Urinary bladder (tissue), 4 donors: ENCODE measurements around the gene TBCD. TPM values are rescaled to one million over a fixed set of nuclear protein-coding genes. Genes with fewer than 3 reads are reported as not detected.

Experiments
- DNase-seq: peaks from one replicate; pipeline ENCODE4 v3.0.0-alpha.2; 2015; ENCODE audit errors: extremely low spot score
- H3K27ac ChIP-seq: one replicate; pipeline ENCODE4 v1.5.1; 2013; ENCODE audit warnings: low read depth, mild to moderate bottlenecking, moderate library complexity
- H3K36me3 ChIP-seq: one replicate; pipeline ENCODE4 v1.6.1; 2013; ENCODE audit warnings: mild to moderate bottlenecking, moderate library complexity; ENCODE audit not compliant: insufficient read depth
- H3K4me1 ChIP-seq: one replicate; pipeline ENCODE4 v1.6.1; 2013; ENCODE audit warnings: mild to moderate bottlenecking, moderate library complexity; ENCODE audit not compliant: insufficient read depth
- H3K4me3 ChIP-seq: one replicate; pipeline ENCODE4 v1.5.1; 2013; ENCODE audit warnings: low read depth, low read length
- WGBS: extraction: QIAGEN DNeasy Blood & Tissue Kit; methylation state at CpG from one replicate; pipeline ENCODE4 v1.1.7; 2013; 5-methylcytosine and 5-hydroxymethylcytosine counted together
- polyA plus RNA-seq: library from polyadenylated mRNA; stranded (reverse); fragments of 200-250 nt; gene quantifications from one replicate; pipeline ENCODE4 v1.2.3, GENCODE V29; 2013
- total RNA-seq: library from RNA; depleted of rRNA; stranded (reverse); fragments of >200 nt; gene quantifications from one replicate; pipeline ENCODE4 v1.2.3, GENCODE V29; 2014
- donor health status: healthy with polysubstance abuse.
- donor health status: healthy.

The TBCD gene
- total and polyA plus RNA-seq, 2 donors, result 57.9 to 77.6 TPM

DNA sequence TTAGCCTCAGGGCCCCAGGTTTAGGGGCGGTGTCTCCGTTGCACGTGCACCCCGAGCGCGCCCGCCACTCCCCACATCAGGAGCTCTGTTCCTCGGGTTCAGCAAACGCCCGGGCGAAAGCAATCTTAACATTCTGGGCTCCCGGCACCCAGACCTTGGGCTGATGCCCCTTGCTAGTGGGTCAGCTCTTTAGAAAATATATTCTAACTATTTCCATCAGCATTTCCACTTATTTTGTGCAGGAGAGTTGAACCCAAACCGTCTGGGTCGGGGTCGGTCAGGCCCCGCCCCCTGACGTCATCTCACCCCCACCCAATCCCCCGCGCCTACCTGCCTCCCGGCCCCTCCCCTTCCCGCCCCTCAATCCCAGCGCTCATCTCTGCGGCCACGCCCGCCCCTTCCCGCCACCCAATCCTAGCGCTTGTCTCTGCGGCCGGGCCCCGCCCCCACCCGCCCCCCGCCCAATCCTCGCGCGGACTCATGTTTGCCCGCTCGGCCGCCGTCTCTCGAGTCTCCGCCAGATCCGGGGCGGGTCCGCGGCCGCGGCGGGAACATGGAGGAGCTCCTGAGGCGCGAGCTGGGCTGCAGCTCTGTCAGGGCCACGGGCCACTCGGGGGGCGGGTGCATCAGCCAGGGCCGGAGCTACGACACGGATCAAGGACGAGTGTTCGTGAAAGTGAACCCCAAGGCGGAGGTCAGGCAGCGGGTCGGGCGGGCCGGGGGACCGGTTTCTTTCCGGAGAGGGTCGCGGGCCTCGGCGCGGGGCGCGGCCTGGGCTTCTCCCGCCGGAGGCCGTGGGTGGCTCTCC lies 35.5 kb upstream of the TBCD start, which contains the start of gene FN3KRP:
Gene FN3KRP (plus strand): TSS at position 504 of the 808 bp plus-strand sequence. CDS start 50 bp downstream, at position 554.
- H3K36me3 ChIP-seq, result peaks cover 4% of the 10 kb centered on the region
- no peak for DNase-seq
- H3K4me3 ChIP-seq, result peak within 1 kb of the TSS; percentile 94
- no peak within 1 kb of the TSS for H3K27ac ChIP-seq
- peaks cover 2% of the 10 kb centered on the region for H3K4me1 ChIP-seq
- under 1% methylated on average over 75 of the region's 75 CpGs for WGBS

DNA sequence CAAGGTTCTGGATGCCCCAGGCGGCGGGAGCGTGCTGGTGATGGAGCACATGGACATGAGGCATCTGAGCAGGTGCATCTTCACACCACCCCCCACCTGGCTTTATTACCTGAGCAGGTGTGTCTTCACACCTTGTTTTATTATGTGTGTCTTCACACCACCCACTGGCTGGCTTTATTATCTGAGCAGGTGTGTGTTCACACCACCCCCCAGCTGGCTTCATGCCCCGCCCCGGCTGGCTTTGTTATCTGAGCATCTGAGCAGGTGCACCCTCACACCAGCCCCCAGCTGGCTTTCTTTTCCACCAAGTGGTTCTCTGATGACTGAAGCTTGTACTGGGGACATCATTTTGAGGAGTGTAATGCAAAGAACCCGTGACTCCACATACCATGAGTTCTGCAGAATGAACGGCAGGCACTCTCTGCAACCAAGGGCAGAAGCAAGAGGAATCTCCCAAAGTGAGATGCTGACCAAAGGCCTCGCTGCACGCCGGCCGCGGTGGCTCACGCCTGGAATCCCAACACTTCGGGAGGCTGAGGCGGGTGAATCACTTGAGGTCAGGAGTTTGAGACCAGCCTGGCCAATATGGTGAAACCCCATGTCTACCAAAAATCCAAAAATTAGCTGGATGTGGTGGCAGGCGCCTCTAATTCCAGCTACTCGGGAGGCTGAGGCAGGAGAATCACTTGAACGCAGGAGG lies 32.7 kb upstream of the TBCD start:
- no peak for DNase-seq
- H3K27ac ChIP-seq, result no peak overlapping the region
- 95% methylated on average over 18 of the region's 18 CpGs for WGBS
- peaks cover 2% of the 10 kb centered on the region for H3K4me1 ChIP-seq
- no peak overlapping the region for H3K4me3 ChIP-seq
- H3K36me3 ChIP-seq, result peaks cover 4% of the 10 kb centered on the region

DNA sequence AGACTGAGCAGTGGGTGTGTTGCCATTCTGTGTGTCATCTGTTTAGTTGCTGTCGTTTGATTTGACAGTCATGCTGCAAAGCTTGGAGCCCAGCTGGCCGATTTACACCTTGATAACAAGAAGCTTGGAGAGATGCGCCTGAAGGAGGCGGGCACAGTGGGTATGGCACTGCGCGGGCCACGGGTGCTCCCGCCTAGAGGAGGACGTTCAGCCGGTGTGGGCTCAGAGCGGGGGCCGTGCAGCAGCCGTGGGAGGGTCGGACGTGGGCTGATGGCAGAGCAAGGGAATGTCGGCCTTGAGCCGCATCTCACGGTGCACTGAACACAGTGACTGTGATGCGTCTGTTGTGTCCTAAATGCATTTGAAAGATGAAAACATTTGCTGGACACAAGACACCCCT lies 31.7 kb upstream of the TBCD start:
- Histone ChIP-seq H3K36me3 (peaks cover 4% of the 10 kb centered on the region), H3K4me1 (peaks cover 2% of the 10 kb centered on the region), H3K27ac (no peak overlapping the region), H3K4me3 (no peak overlapping the region)
- WGBS, result 91% methylated on average over 19 of the region's 19 CpGs
- DNase-seq, result no peak

DNA sequence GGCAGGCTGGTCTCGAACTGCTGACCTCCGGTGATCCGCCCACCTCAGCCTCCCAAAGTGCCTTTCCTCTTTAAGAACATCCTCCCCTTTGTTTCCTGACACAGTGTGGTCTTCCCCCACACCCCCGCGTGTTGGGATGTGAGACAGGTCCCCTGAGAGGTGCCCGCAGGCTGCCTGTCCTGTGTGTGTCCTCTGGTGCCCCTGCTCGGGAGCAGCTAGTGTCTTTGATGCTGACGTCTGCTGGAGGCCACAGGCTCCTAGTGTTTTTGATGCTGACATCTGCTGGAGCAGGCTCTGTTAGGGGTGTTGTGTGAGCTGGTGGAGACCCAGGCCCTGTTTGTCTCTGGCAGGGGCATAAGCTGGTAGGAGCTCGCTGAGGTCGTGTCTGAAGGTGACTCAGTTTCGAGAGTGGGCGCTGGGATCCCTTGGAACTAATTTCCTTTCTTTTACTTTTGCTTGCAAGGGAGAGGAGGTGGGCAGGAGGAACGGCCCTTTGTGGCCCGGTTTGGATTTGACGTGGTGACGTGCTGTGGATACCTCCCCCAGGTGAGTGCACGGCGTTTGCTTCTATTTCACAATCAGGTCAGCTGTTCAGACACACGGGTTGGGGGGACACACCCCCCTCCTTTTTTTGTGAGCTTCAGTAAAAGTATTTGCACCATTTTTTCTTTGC lies 29.4 kb upstream of the TBCD start:
- Histone ChIP-seq H3K4me1 (peaks cover 2% of the 10 kb centered on the region), H3K36me3 (peaks cover 4% of the 10 kb centered on the region), H3K27ac (no peak overlapping the region), H3K4me3 (no peak overlapping the region)
- no peak for DNase-seq
- 89% methylated on average over 19 of the region's 19 CpGs for WGBS

DNA sequence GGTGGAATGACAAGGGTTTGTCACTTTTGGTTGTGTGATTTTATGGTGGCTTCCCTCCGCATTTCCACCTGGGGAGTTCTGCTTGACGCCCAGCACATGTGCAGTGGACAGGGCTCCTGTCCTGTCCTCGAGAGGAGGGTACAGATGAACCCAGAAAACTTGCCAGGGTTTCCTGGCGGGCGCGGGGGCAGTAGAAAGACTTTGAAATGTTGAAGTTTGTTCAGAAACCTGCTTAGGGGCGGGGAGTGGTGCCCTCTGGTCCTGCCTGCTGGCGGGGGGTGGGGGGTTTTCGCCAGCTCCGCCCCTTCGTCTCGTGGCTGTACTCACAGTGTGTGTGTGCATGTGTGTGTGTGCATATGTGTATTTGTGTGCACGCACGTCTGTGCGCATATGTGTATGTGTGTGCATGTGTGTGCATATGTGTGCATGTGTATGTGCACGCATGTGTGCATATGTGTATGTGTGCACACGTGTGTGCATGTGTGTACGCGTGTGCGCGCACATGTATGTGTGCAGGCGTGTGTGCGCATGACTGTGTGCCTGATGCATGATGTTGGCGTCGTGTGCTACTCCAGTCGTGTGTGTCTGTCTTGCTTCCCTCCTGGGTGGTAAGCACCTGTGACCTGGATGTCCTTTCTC lies 28.6 kb upstream of the TBCD start:
- Histone ChIP-seq H3K36me3 (peaks cover 4% of the 10 kb centered on the region), H3K4me3 (no peak overlapping the region)
- WGBS, result 95% methylated on average over 26 of the region's 26 CpGs

DNA sequence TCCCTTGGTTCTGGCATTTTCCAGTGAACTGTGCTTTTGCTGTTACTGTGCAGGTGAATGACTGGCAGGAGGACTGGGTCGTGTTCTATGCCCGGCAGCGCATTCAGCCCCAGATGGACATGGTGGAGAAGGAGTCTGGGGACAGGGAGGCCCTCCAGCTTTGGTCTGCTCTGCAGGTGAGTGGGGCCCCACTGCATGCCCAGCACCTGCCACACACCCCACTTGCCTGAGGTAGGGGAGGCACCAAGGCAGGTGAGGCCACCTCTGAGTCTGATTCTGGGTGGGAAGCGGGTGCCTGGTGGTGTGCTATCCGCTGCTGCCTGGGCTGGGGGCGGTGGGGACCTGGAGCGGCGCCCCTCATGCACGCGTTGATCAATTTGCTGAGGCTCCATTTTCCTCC lies 25.4 kb upstream of the TBCD start:
- no peak overlapping the region for H3K27ac ChIP-seq
- no peak overlapping the region for H3K4me3 ChIP-seq
- 98% methylated on average over 10 of the region's 10 CpGs for WGBS
- no peaks in the 10 kb centered on the region for H3K4me1 ChIP-seq
- no peak for DNase-seq
- H3K36me3 ChIP-seq, result no peaks in the 10 kb centered on the region

More for the DNA sequence above, 28.6 kb upstream of the TBCD start:
- no peak overlapping the region for H3K27ac ChIP-seq
- no peak for DNase-seq
- H3K4me1 ChIP-seq, result no peaks in the 10 kb centered on the region

DNA sequence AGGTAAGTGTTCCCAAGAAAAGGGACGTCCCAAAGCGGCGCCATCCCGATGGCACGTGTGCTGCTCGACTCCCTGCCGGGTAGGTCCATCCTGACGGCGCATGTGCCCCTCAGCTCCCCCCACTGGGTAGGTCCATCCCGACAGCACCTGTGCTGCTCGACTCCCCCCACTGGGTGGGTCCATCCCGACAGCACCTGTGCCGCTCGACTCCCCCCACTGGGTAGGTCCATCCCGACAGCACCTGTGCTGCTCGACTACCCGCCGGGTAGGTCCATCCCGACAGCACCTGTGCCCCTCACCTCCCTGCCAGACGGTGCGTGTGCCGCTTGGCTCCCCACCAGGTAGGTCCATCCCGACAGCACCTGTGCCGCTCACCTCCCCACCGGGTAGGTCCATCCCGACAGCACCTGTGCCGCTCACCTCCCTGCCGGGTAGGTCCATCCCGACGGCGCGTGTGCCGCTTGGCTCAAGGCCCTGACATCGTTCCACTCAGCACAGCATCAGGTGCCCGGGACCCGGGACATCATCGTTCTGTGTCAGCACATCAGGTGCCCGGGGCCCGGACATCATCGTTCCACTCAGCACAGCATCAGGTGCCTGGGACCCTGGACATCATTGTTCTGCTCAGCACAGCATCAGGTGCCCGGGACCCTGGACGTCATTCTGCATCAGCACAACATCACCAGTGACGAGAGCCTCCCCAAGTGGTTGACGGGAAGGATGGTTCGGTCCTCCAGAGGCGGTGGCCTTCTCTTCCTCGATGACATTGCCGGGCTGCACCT lies 22.2 kb upstream of the TBCD start:
- WGBS, result 88% methylated on average over 48 of the region's 48 CpGs
- H3K4me1 ChIP-seq, result no peaks in the 10 kb centered on the region
- H3K4me3 ChIP-seq, result no peak overlapping the region
- no peak for DNase-seq
- no peaks in the 10 kb centered on the region for H3K36me3 ChIP-seq
- H3K27ac ChIP-seq, result no peak overlapping the region

DNA sequence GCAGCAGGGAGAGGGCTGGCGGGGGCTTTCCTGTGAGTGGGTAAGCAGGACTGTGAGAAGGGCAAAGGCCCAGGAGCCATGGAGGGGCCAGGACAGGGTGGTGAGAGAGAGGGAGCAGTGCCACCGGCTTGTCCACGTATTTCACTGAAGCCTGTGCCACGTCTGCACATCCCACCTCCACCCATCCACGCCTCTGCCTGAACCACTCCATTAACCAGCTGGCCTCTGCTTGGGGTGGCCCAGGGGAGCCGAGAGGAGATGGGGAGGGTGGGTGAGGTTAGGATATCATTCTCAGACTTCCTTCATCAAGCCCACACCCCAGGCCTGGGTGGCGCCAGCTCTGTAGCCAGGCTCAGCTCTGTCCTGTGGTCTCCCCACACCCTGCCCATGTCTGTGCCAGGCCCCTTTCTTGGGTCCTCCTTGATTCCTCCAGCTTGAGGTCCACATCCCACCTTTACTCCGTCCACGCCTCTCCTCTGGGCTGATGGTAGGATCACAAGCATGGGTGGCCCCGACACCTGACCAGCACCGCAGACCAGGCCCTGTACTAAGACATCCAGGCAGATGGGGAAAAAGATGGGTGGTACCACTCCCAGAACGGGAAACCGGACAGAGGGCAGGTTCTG lies 19.6 kb upstream of the TBCD start:
- no peak for DNase-seq
- Histone ChIP-seq H3K36me3 (no peaks in the 10 kb centered on the region), H3K27ac (no peak overlapping the region), H3K4me1 (no peaks in the 10 kb centered on the region), H3K4me3 (no peak overlapping the region)
- WGBS, result 92% methylated on average over 13 of the region's 13 CpGs

DNA sequence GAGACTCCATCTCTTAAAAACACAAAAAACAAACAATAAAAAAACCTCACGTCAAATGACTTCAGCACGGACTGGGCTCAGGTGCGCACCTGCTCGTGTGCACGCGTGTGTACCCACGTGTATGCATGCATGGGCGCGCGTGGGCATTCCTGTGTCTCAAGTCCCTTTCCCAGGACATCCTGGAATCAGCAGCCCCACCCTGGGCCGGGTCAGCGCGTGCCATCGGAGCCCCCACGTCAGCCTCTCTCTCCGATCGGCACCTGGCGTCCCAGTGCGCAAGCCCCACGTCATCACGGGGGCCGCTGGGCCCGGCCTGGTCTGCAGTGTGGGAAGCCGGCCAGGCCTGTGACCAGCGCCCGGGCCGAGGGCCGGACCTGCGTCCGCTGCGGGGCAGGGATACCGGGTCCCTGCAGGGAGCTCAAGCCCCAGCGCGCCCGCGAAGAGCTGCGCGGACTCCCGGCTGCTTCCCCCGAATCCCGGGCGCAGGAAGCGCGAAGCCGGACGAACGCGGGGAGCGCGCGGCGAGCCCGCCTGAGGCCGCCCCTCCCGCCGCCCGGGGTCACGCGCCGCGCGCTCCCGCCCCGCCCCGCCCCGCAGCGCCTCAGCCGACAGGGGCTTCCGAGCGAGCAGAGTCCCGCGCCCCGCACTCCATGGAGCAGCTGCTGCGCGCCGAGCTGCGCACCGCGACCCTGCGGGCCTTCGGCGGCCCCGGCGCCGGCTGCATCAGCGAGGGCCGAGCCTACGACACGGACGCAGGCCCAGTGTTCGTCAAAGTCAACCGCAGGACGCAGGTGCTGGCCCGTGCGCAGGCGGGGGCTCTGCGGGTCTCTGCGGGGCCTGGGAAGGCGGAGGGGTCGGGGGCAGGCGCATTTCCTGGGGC lies 16.6 kb upstream of the TBCD start, which contains the start of gene FN3K:
Gene FN3K (plus strand): TSS at position 629 of the 880 bp plus-strand sequence. CDS start 22 bp downstream, at position 651.
- DNase-seq, result no peak
- H3K27ac ChIP-seq, result peak within 1 kb of the TSS; percentile 51
- 3% methylated on average over 101 of the region's 101 CpGs for WGBS
- H3K4me3 ChIP-seq, result peak within 1 kb of the TSS; percentile 89
- no peaks in the 10 kb centered on the region for H3K36me3 ChIP-seq
- H3K4me1 ChIP-seq, result no peaks in the 10 kb centered on the region

DNA sequence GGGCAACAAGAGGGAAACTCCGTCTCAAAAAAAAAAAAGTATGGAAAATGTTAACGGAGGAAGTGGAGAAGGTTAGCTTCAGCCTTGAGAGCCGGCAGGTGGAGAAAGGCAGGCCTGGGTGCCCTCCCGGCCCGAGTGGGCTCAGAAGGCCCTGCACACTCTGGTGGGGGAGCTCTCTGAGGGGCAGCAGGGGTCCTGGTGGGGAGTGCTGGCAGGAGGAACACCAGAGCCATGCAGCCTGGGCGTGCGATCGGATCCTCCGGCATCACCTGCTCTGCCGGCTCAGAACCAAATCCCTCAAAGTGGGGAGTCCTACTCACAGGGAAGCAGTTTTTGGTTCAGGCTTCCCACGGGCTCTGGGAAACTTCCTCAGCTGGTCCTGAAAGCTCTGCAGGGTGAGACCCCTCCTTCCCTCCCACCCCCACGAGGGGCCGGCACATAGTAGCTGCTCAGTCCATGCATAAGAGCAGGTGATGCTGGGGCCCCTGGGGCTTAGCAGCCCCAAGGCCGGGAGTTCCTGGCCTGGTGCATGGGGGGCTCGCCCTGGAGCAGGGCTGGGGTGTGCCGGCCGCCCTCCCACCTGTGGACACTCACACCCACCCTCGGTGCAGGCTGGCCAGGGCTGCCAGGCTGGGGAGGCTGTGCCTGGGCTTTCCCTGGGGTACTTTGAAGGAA lies 15.2 kb upstream of the TBCD start:
- WGBS, result 89% methylated on average over 18 of the region's 18 CpGs
- no peaks in the 10 kb centered on the region for H3K4me1 ChIP-seq
- no peak overlapping the region for H3K27ac ChIP-seq
- H3K36me3 ChIP-seq, result no peaks in the 10 kb centered on the region
- no peak for DNase-seq
- H3K4me3 ChIP-seq, result no peak overlapping the region
